GM18499 (cell line): Measurements from ENCODE around the gene RAB1B.
"Not testable (repeated sequence)": the region's sequence is repeated elsewhere in the genome, so short reads cannot be mapped to it uniquely, and the experiment has no call there.

Experiments
- ATAC-seq: cut with Tn5 transposase; IDR thresholded peaks from one replicate; pipeline ENCODE4 v1.9.1; 2021; ENCODE audit warnings: moderate number of reproducible peaks; ENCODE audit not compliant: insufficient read depth, unreplicated experiment

RAB1B gene

DNA sequence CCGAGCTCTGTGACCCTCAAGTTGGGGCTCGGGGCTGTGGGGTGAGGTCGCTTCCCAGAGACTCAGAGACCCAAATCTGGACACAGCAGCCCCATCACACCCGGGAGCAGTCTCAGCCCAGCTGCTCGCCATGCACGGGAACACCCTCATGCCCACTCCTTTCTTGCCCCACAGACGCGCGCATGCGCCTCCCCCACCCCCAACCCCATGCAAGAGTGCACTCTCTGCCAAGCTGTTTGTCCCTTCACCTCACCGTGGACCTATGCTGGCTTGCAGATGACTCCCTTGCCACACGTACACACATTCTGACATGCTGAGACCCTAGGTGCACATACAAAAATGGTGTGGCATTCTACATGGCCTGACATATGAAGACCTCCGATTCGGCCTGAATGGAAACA lies 48.9 kb downstream of the RAB1B start:
- ATAC-seq = no peak

DNA sequence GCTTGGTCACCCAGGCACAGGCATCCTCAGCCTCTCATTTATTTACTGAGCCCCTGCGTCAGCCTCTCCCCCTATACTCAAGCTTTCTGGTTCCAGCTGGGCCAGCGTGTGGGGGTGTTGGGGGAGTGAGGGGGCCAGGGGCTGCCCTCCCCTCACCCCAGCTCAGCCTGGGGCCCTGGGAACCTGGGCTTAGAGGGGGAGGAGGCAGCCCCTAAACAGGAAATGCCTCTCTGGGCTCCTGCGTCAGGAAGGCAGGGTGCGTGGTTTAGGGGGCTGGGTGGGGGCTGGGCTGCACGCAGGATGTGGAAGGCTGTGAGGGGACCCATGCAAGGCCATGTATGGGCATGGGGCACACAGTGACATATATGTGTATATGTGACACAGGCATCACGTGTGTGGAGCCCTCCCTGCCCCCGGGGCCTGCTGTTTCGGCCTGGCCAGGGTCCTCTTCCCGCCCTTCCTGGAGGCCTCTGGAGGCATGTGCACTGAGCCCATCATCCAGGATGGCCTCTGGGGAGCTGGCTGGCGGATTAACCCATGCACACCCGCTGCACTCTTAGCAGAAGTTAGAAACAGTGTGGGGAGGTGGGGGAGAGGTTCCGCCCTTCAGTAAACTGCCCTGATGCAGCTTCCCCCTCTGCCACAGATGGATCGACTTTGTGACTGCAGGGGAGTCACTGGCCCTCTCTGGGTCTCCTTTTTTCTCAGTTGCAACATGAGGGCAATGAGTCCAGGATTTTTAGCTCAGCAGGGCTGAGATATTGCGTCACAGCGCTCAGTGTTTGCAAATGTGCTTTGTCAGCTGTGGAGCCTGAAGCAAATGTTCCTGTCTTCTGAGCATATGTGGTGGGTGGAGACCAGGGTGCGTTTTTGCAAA lies 49.5 kb downstream of the RAB1B start:
- no peak for ATAC-seq

DNA sequence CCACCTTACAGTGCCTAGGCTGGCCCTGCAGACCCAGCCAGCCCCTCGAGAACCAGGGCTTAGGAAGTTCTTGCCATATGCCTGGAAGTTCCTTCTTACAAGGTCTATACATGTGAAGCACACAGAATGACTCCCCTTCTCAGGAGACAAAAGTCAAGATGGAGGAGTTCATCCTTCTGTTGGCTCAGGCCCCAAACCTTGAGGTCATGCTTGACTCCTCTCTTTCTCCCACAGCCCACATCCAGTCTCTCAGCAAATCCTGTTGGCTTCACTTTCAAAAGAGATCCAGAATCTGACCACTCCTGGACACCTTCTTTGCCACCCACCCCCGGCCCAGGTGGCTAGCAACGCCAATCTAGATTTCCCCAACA lies 50.1 kb downstream of the RAB1B start:
- no peak for ATAC-seq

DNA sequence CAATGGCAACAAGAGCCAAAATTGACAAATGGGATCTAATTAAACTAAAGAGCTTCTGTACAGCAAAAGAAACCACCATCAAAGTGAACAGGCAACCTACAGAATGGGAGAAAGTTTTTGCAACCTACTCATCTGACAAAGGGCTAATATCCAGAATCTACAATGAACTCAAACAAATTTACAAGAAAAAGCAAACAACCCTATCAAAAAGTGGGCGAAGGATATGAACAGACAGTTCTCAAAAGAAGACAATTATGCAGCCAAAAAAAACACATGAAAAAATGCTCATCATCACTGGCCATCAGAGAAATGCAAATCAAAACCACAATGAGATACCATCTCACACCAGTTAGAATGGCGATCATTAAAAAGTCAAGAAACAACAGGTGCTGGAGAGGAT lies 51.9 kb downstream of the RAB1B start:
- not testable (repeated sequence) for ATAC-seq

DNA sequence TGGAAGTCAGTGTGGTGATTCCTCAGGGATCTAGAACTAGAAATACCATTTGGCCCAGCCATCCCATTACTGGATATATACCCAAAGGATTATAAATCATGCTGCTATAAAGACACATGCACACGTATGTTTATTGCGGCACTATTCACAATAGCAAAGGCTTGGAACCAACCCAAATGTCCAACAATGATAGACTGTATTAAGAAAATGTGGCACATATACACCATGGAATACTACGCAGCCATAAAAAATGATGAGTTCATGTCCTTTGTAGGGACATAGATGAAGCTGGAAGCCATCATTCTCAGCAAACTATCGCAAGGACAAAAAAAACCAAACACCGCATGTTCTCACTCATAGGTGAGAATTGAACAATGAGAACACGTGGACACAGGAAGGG lies 52.3 kb downstream of the RAB1B start:
- not testable (repeated sequence) for ATAC-seq

DNA sequence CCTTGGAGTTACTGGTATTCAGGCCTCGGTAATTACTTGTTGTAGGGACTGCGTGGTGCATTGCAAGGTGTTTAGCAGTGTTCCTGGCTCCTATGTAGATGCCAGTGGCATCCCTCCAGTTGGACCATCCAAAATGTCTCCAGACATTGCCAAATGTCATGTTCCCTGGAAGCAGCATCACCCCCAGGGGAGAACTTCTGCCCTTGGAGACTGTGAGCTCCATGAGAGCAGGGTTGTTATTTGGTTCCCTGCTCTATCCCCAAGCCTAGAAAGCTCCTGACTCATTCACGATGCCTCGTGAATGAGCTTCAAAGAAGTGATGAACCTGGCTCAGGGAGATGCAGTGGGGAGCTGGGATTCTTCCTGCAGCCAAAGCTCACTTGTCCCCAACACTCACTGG lies 53.2 kb downstream of the RAB1B start:
- no peak for ATAC-seq

DNA sequence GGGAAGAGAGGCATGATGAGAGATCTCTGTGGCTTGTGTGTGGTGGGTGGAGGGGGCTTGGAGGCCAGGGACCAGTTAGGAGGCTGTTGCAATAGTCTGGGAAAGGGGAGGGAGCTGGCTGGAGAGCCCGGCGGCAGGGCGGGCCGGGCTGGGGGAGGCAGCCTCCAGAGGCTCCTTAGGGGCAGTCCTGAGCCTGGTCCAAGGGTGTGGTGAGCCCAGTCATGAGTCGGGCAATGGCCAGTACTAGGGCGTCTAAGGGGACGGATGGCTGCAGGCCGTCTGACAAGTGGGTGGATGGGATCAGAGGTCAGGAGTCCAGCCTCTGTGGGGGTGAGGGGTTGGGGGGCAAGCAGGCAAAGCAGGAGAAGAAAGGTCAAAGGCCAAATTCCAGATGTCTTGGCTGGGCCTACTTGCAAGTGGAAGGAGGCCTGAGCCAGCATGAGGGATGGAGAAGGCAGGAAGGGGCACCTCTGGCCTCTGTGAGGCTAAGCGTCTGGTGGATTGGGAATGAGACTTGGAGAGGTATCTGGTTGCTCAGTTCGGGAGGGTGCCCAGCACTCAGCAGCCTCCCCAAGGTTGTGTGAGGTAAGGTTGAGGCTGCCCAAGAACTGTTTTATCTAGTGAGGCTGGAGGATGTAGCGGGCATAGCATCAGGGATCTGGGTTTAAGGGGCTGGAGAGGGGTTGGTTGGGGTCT lies 54.4 kb downstream of the RAB1B start:
- no peak for ATAC-seq

DNA sequence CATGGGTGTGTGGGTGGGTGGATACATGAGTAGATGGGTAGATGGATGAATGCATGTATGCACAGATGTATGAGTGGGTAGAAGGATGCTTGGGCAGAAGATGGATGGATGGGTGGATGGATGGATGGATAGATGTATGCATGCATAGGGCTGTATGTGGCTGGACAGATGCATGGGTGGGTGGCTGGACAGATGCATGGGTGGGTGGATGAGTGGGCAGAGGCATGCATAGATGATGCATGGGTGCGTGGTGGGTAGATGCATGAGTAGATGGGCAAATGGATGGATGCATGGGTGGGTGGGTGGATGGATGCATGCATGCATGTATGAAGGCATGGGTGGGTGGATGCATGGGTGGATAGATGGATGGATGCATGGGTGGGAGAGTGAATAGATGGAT lies 55.2 kb downstream of the RAB1B start:
- ATAC-seq = no peak

DNA sequence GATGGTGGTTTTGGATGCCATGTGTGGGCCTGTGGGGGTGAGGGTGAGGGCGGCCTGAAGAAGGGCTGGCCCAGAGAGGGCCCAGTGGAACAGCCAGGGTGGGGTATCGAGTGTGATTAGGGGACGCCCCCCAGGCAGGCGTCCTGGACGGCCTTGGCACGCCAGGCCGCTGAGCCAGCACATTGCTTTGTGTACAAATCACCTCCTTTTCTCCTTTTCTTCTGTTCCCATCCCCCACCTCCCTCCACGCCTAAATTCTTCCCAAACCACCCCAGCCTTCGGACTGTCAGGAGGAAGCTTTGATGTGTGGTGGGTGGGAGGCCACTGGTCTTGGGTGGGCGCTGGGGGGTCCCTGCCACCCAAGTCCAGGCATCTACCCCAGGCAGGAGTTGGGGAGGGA lies 56.2 kb downstream of the RAB1B start:
- ATAC-seq = no peak

DNA sequence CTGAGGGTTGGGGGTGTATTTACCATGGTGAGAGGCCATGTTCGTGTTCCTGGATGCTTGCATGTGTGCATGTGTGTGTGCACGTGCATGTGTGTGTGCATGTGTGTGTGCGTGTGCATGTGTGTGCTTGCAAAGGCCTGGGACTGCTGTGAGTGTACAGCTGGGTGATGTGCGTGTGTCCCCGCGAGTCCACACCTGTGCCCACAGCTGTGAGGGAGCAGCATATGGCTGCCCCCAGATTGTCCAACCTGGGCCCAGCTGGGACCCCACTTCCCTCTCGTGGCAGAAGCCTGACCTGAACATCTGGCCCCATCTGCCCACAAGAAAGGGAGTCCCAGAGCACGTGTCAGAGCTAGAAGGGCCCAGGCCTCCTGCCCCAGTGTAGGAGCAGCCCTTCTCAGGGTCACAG lies 56.8 kb downstream of the RAB1B start:
- ATAC-seq = no peak

DNA sequence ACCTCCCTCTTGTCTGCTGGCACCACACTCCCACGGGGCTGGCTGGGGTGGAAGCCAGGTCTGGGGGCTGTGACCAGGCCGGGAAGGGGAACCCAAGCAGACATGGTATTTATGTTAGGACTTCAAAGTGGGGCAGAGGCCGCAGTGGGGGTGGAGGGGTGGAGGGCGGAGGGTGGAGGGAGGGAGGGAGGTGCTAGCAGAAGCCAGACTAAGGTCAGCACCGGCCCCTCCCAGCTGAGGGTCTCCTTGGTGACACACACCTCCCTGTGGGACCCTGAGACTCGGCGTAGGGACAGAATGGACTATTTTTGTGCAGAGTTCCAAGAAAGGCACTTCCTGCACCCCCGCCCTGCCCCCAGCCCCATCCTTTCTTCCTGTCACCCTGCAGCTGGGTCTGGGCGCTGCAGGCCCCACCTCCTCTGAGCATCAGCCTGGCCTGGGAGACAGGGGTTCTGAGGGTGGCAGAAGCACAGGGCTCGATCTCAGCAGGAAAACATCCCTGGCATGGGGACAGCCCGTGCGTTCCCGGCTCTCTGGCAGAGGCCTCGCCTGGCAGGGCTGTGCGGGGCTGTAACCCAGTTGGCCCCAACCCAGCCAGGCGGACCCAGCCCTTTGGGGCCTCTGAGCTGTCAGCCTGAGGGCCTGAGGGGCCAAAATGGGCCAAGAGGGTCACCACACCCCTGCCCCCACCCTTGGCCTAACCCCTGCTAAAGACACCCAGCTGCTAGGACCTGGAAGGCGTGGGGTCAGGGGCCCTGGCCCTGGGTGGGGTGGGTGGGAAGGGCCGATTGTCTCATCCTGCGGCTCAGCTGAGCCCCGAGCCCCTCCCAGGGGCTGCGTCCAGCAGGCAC lies 58.0 kb downstream of the RAB1B start:
- ATAC-seq = no peak
